Measurements from ENCODE around the gene TSPAN18. TPM values are rescaled to one million over a fixed set of nuclear protein-coding genes. Genes with fewer than 3 reads are reported as not detected.

TSPAN18 gene
- total RNA-seq, 1 experiment from 2014 or later = not detected

DNA sequence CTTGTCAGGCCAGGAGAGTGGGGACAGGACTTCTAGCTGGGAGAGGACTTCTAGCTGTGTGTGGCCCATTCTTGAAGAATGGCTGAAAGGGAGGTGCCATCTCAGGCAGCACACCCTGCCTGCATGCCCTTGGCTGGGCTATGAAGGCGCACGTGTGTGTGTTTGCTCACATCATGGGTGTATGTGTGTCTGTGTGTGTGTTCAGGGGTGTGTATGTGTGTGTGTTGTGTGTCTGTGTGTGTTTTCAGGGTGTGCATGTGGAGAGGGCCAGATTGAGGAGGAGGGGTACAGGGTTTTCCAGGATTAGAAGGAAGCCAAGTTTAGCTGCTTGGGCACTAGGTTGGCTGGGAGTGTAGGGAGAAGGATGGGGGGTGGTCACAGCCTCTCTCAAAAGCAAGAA is 207.3 kb downstream of the TSPAN18 start:
- POLR2A ChIA-PET (ENCODE audit: unreplicated experiment) = no interaction called here
- TSS peak; percentile 55 for BruUV-seq (replicated peaks)
- no peaks in the 10 kb centered on the region for H3K9me2 ChIP-seq (replicated peaks; ENCODE audit: low read length)

DNA sequence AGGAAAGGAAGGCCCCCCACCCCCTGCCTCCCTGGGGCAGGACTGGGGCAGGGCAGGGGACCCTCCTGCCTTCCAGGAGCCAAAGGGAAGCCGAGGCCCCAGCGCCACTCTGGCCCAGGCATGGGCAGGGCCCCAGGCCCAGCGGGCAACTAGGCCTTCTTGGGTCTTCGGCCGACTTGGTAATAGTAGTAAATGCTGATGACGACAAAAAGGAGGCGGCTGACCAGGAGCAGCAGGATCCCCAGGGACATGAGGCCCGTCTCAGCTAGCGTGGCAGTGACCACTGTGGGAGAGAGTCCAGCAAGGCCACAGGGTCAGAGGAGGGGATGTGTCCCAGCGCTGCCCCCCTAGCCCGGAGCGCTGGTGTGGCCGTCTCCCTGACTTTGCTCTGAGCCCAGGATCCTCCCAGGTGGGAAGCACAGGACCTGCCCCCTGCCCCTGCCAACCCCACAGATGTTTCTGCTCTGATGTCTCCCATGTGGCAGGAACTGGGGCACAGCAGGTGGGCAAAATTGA is 208.0 kb downstream of the TSPAN18 start:
- H3K27ac ChIP-seq (ENCODE audit: low read length) = no peak overlapping the region
- H3K9me3 ChIP-seq (ENCODE audit: low read length) = no peaks in the 10 kb centered on the region
- H3K4me3 ChIP-seq (ENCODE audit: low read length) = no peak overlapping the region
- no peak overlapping the region for H3K4me2 ChIP-seq (ENCODE audit: low read length)
- H3K27me3 ChIP-seq (ENCODE audit: low read length) = no peaks in the 10 kb centered on the region
- no peaks in the 10 kb centered on the region for H4K20me1 ChIP-seq (ENCODE audit: low read length)
- H3F3A ChIP-seq (ENCODE audit: low read length, unreplicated experiment) = no peaks in the 10 kb centered on the region
- no peaks in the 10 kb centered on the region for H3K79me2 ChIP-seq (ENCODE audit: low read length)
- H3K9ac ChIP-seq (ENCODE audit: low read length) = no peak overlapping the region
- no peak overlapping the region for H2AFZ ChIP-seq (ENCODE audit: low read length)
- intact Hi-C loops (cut with micrococcal nuclease) = no loop called here
- H3K9me2 ChIP-seq (replicated peaks; ENCODE audit: low read length) = no peaks in the 10 kb centered on the region
- ATAC-seq = no peak
- H3K36me3 ChIP-seq (ENCODE audit: low read depth, low read length) = no peaks in the 10 kb centered on the region
- no peak for DNase-seq
- CTCF ChIA-PET = no interaction called here
- BruUV-seq (replicated peaks) = no TSS peak
- no peaks in the 10 kb centered on the region for H3K4me1 ChIP-seq (ENCODE audit: insufficient read depth, low read length)
- POLR2A ChIA-PET (ENCODE audit: unreplicated experiment) = no interaction called here
- TF ChIP-seq EZH2phosphoT487 (IDR thresholded peaks at IDR 0.05; ENCODE audit: borderline replicate concordance, low read length) = no peak
- TF ChIP-seq EZH2 (IDR thresholded peaks at IDR 0.05; ENCODE audit: low read length, unreplicated experiment) = no peak
- TF ChIP-seq, protein P1, sequence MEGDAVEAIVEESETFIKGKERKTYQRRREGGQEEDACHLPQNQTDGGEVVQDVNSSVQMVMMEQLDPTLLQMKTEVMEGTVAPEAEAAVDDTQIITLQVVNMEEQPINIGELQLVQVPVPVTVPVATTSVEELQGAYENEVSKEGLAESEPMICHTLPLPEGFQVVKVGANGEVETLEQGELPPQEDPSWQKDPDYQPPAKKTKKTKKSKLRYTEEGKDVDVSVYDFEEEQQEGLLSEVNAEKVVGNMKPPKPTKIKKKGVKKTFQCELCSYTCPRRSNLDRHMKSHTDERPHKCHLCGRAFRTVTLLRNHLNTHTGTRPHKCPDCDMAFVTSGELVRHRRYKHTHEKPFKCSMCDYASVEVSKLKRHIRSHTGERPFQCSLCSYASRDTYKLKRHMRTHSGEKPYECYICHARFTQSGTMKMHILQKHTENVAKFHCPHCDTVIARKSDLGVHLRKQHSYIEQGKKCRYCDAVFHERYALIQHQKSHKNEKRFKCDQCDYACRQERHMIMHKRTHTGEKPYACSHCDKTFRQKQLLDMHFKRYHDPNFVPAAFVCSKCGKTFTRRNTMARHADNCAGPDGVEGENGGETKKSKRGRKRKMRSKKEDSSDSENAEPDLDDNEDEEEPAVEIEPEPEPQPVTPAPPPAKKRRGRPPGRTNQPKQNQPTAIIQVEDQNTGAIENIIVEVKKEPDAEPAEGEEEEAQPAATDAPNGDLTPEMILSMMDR (conservative IDR thresholded peaks at IDR 0.05; ENCODE audit: low read depth, low read length) = no peak

More for the DNA sequence above, 207.3 kb downstream of the TSPAN18 start:
- Histone ChIP-seq H3K27ac (ENCODE audit: low read length) (no peak overlapping the region), H3K36me3 (ENCODE audit: low read depth, low read length) (no peaks in the 10 kb centered on the region), H3K4me3 (ENCODE audit: low read length) (no peak overlapping the region), H3K9me3 (ENCODE audit: low read length) (no peaks in the 10 kb centered on the region), H3K27me3 (ENCODE audit: low read length) (no peaks in the 10 kb centered on the region), H3K4me1 (ENCODE audit: insufficient read depth, low read length) (no peaks in the 10 kb centered on the region), H3K9ac (ENCODE audit: low read length) (no peak overlapping the region), H4K20me1 (ENCODE audit: low read length) (no peaks in the 10 kb centered on the region), H3K4me2 (ENCODE audit: low read length) (no peak overlapping the region), H2AFZ (ENCODE audit: low read length) (no peak overlapping the region), H3F3A (ENCODE audit: low read length, unreplicated experiment) (no peaks in the 10 kb centered on the region), H3K79me2 (ENCODE audit: low read length) (no peaks in the 10 kb centered on the region)
- no peak for TF ChIP-seq EZH2phosphoT487 (IDR thresholded peaks at IDR 0.05; ENCODE audit: borderline replicate concordance, low read length)
- TF ChIP-seq, protein P1 (conservative IDR thresholded peaks at IDR 0.05; ENCODE audit: low read depth, low read length) = no peak
- TF ChIP-seq EZH2 (IDR thresholded peaks at IDR 0.05; ENCODE audit: low read length, unreplicated experiment) = no peak
- CTCF ChIA-PET = no interaction called here
- DNase-seq = no peak
- intact Hi-C loops (cut with micrococcal nuclease) = no loop called here
- ATAC-seq = no peak

DNA sequence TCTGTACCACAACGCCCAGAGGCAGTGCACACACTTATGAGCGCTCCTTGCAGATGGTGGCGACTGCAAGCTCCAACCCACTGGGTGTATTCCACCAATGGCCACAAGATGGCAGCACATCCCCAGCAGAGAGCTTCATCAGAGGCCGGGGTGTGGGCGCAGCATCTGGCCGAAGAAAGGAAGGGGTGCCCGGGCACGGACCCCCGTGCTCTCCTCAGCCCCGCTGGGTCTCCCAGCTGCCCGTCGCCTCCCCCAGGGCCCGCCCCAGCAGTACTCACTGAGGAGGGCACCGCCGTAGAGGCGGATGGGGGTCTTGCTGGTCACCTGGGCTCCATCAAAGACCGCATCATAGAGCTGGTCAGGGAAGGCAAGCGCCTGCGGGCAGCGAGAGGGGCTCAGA is 209.8 kb downstream of the TSPAN18 start:
- no peaks in the 10 kb centered on the region for H4K20me1 ChIP-seq (ENCODE audit: low read length)
- no peaks in the 10 kb centered on the region for H3K27me3 ChIP-seq (ENCODE audit: low read length)
- peak; percentile 84 for DNase-seq
- no peaks in the 10 kb centered on the region for H3K36me3 ChIP-seq (ENCODE audit: low read depth, low read length)
- H3F3A ChIP-seq (ENCODE audit: low read length, unreplicated experiment) = no peaks in the 10 kb centered on the region
- no peak overlapping the region for H3K4me2 ChIP-seq (ENCODE audit: low read length)
- peak; percentile 89 for ATAC-seq
- H3K79me2 ChIP-seq (ENCODE audit: low read length) = no peaks in the 10 kb centered on the region
- no peak overlapping the region for H3K27ac ChIP-seq (ENCODE audit: low read length)
- no peak overlapping the region for H3K4me3 ChIP-seq (ENCODE audit: low read length)
- no peaks in the 10 kb centered on the region for H3K9me2 ChIP-seq (replicated peaks; ENCODE audit: low read length)
- BruUV-seq (replicated peaks) = no TSS peak
- no peak overlapping the region for H3K9ac ChIP-seq (ENCODE audit: low read length)
- ChIA-PET CTCF (interaction anchor here (0.6 to 3.0 kb wide), 5 partner anchors 9 to 168 kb away, joined by 4 to 58 read pairs (median 6); no protein-coding TSS in a partner anchor), POLR2A (ENCODE audit: unreplicated experiment) (interaction anchor here (0.6 kb wide), 1 partner anchor 41 kb away, joined by 3 read pairs; no protein-coding TSS in a partner anchor)
- no peaks in the 10 kb centered on the region for H3K4me1 ChIP-seq (ENCODE audit: insufficient read depth, low read length)
- TF ChIP-seq, protein P1 (conservative IDR thresholded peaks at IDR 0.05; ENCODE audit: low read depth, low read length) = peak; percentile 88
- TF ChIP-seq EZH2 (IDR thresholded peaks at IDR 0.05; ENCODE audit: low read length, unreplicated experiment) = no peak
- no peaks in the 10 kb centered on the region for H3K9me3 ChIP-seq (ENCODE audit: low read length)
- intact Hi-C loops (cut with micrococcal nuclease) = loop anchor here (1.0 kb wide), 2 partner anchors 109 to 167 kb away; no protein-coding TSS in a partner anchor
- no peak overlapping the region for H2AFZ ChIP-seq (ENCODE audit: low read length)
